Upper lobe of left lung (tissue), 6 donors: ENCODE measurements around the gene UVSSA. TPM values are rescaled to one million over a fixed set of nuclear protein-coding genes. Genes with fewer than 3 reads are reported as not detected.

Experiments used
- ATAC-seq, 2 donors: fragments of 200-7000 bp; cut with Tn5 transposase; one replicate each; pipeline ENCODE4 v1.9.1; 2022; ENCODE audit warnings: mild to moderate bottlenecking in 2 of 2, moderate library complexity in 2 of 2; ENCODE audit not compliant: low FRiP score in 2 of 2
- DNase-seq, 2 donors: peaks; one replicate each; pipeline ENCODE4 v3.0.0-alpha.2; 2019 to 2020
- H3K27ac ChIP-seq, 4 donors: fragments of 200-600 bp; sonication (generic); one replicate each; pipeline ENCODE4 v1.5.1; 2016 to 2019
- H3K27me3 ChIP-seq, 4 donors: fragments of 200-600 bp; sonication (generic); one replicate each; pipeline ENCODE4 v1.5.1; 2017 to 2019
- H3K36me3 ChIP-seq, 4 donors: fragments of 200-600 bp; sonication (generic); one replicate each; pipeline ENCODE4 v1.5.1; 2016 to 2019
- H3K4me1 ChIP-seq, 4 donors: fragments of 200-600 bp; sonication (generic); one replicate each; pipeline ENCODE4 v1.5.1; 2018 to 2019
- H3K4me3 ChIP-seq, 4 donors: fragments of 200-600 bp; sonication (generic); one replicate each; pipeline ENCODE4 v1.5.1; 2017 to 2019; ENCODE audit warnings: mild to moderate bottlenecking in 2 of 4, moderate library complexity in 1 of 4
- H3K9me3 ChIP-seq, 4 donors: fragments of 200-600 bp; sonication (generic); one replicate each; pipeline ENCODE4 v1.5.1; 2018 to 2019
- CTCF ChIP-seq, 6 experiments: fragments of 450-650 bp in 4 of 6; fragments of 200-600 bp in 2 of 6; sonication (generic) in 2 of 6; IDR thresholded peaks; one replicate each; pipeline ENCODE4 v1.5.1; 2016 to 2019; ENCODE audit warnings: antibody characterized with exemption in 6 of 6
- EP300 ChIP-seq, 4 donors: sonication (generic); formaldehyde crosslinking; IDR thresholded peaks; one replicate each; pipeline ENCODE4 v1.5.1; 2017; ENCODE audit warnings: antibody characterized with exemption in 4 of 4, control low read depth in 2 of 4
- POLR2A ChIP-seq, 4 donors: fragments of 450-650 bp; IDR thresholded peaks; one replicate each; pipeline ENCODE4 v1.5.1; 2016 to 2017; ENCODE audit warnings: antibody characterized with exemption in 4 of 4, mild to moderate bottlenecking in 2 of 4
- POLR2AphosphoS5 ChIP-seq, 2 donors: sonication (generic); formaldehyde crosslinking; IDR thresholded peaks; one replicate each; pipeline ENCODE4 v1.5.1; 2017; ENCODE audit warnings: antibody characterized with exemption in 2 of 2
- WGBS, 2 donors: methylation state at CpG; one replicate each; pipeline ENCODE4 v1.1.5; 2017 to 2018; 5-methylcytosine and 5-hydroxymethylcytosine counted together
- total RNA-seq, 6 donors: library from RNA; depleted of rRNA in 4 of 6; stranded (reverse); fragments of >200 nt in 4 of 6; gene quantifications; one replicate each; pipeline versions ENCODE4 v1.1.0 to v1.2.1, GENCODE V29; 2016 to 2021
- donor health status: DM: no; HTN: no; CAD: no; lungs with moderate emphysema.
- donor health status: DM: no; HTN: yes; CAD: no; lungs with severe emphysema.

UVSSA gene
- total RNA-seq, 6 donors from 2014 or later, result 15.2 to 138 (median 46.5) TPM

- TF ChIP-seq EP300 (IDR thresholded peaks at IDR 0.05) (no peak), CTCF (IDR thresholded peaks at IDR 0.05) (no peak), POLR2AphosphoS5 (IDR thresholded peaks at IDR 0.05) (no peak)
- DNase-seq (peak in 1 of 2 donors; percentile 72), ATAC-seq (no peak)
- WGBS, 2 donors, result 0 to 1% methylated on average over 1 to 22 of the region's 91 CpGs
- Histone ChIP-seq H3K9me3 (no peaks in the 10 kb centered on the region), H3K4me3 (no peak within 1 kb of the TSS), H3K4me1 (peaks cover 8 to 67% (median 26%) of the 10 kb centered on the region in 4 donors), H3K27me3 (peaks cover 3 to 92% (median 48%) of the 10 kb centered on the region in 4 donors), H3K27ac (no peak within 1 kb of the TSS), H3K36me3 (no peaks in the 10 kb centered on the region)
Measured at GRCh38 chr4:1406394-1406980, 59.5 kb downstream of the UVSSA start, which contains the start of gene NKX1-1. Gene NKX1-1 (minus strand): TSS chr4:1406442. CDS start chr4:1406442, 0 bp downstream.

- ATAC-seq (no peak), DNase-seq (no peak)
- H3K27ac ChIP-seq, result no peak overlapping the region
- H3K9me3 ChIP-seq, result no peaks in the 10 kb centered on the region
- no peaks in the 10 kb centered on the region for H3K36me3 ChIP-seq
- no peak overlapping the region for H3K4me3 ChIP-seq
- H3K27me3 ChIP-seq, result peaks cover 3 to 92% (median 44%) of the 10 kb centered on the region in 4 donors
- peaks cover 8 to 64% (median 26%) of the 10 kb centered on the region in 4 donors for H3K4me1 ChIP-seq
- WGBS, 2 donors, result 7 to 10% methylated on average over 40 to 44 of the region's 50 CpGs
- no peak for TF ChIP-seq CTCF (IDR thresholded peaks at IDR 0.05)
- TF ChIP-seq POLR2A (IDR thresholded peaks at IDR 0.05), result no peak
- no peak for TF ChIP-seq POLR2AphosphoS5 (IDR thresholded peaks at IDR 0.05)
- TF ChIP-seq EP300 (IDR thresholded peaks at IDR 0.05), result no peak
Measured at GRCh38 chr4:1406981-1407656, 60.1 kb downstream of the UVSSA start.

- ATAC-seq (no peak), DNase-seq (peak in 1 of 2 donors; percentile 63)
- Histone ChIP-seq H3K4me3 (no peak overlapping the region), H3K36me3 (no peaks in the 10 kb centered on the region), H3K27me3 (peaks cover 3 to 89% (median 39%) of the 10 kb centered on the region in 4 donors), H3K27ac (no peak overlapping the region), H3K9me3 (no peaks in the 10 kb centered on the region), H3K4me1 (peaks cover 4 to 58% (median 22%) of the 10 kb centered on the region in 4 donors)
- no peak for TF ChIP-seq CTCF (IDR thresholded peaks at IDR 0.05)
- TF ChIP-seq POLR2A (IDR thresholded peaks at IDR 0.05), result no peak
- TF ChIP-seq EP300 (IDR thresholded peaks at IDR 0.05), result no peak
- TF ChIP-seq POLR2AphosphoS5 (IDR thresholded peaks at IDR 0.05), result no peak
- 2 to 15% methylated on average over 11 to 31 of the region's 53 CpGs for WGBS, 2 donors
Measured at GRCh38 chr4:1407657-1408333, 60.8 kb downstream of the UVSSA start.

GRCh38 chr4:1408418-1408817, 61.4 kb downstream of the UVSSA start:
- 14 to 17% methylated on average over 13 to 15 of the region's 22 CpGs for WGBS, 2 donors
- Histone ChIP-seq H3K9me3 (no peaks in the 10 kb centered on the region), H3K27me3 (peaks cover 3 to 89% (median 38%) of the 10 kb centered on the region in 4 donors), H3K4me3 (no peak overlapping the region), H3K4me1 (peaks cover 4 to 51% (median 16%) of the 10 kb centered on the region in 4 donors), H3K36me3 (no peaks in the 10 kb centered on the region), H3K27ac (no peak overlapping the region)
- ATAC-seq (no peak), DNase-seq (peak in 1 of 2 donors; percentile 69)
- no peak for TF ChIP-seq EP300 (IDR thresholded peaks at IDR 0.05)
- TF ChIP-seq POLR2A (IDR thresholded peaks at IDR 0.05), result no peak
- TF ChIP-seq POLR2AphosphoS5 (IDR thresholded peaks at IDR 0.05), result no peak
- TF ChIP-seq CTCF (IDR thresholded peaks at IDR 0.05), result no peak
